HCT116 (cell line): ENCODE measurements around the gene STK32B. TPM values are rescaled to one million over a fixed set of nuclear protein-coding genes. Genes with fewer than 3 reads are reported as not detected.

Source experiments
- ATAC-seq: fragments of 200-7000 bp; cut with Tn5 transposase; 2 replicates; pipeline ENCODE4 v1.9.1; 2020; ENCODE audit warnings: mild to moderate bottlenecking, moderate library complexity
- BruUV-seq: library from RNA; stranded (reverse); fragments of 400-500 nt; replicated peaks from 2 replicates; lab custom pipeline; 2021; lab: Mats Ljungman, UMichigan
- CTCF ChIA-PET: fragments of 300-600 bp; sonication (Branson Sonifier 250); formaldehyde crosslinking; loops from one replicate; lab custom pipeline; 2021; ENCODE audit warnings: antibody characterized with exemption; lab: Charles Lee
- POLR2A ChIA-PET: fragments of 300-600, 350-600 bp; sonication (Branson Sonifier 250); formaldehyde crosslinking; loops from one replicate; lab custom pipeline; 2021; ENCODE audit warnings: antibody characterized with exemption; lab: Charles Lee
- RAD21 ChIA-PET, 2 experiments: fragments of 300-600 bp; sonication (Branson Sonifier 250); formaldehyde crosslinking; loops; one replicate each; lab custom pipeline; 2023; ENCODE audit warnings: low total read pairs in 2 of 2; ENCODE audit not compliant: uncharacterized antibody in 2 of 2, unreplicated experiment in 2 of 2, low non-redundant PET in 1 of 2; lab: Charles Lee
- DNase-seq: peaks from one replicate; pipeline ENCODE4 v3.0.0-alpha.2; 2010; ENCODE audit warnings: low read depth, low spot score
- H2AFZ ChIP-seq: fragments of 200-600 bp; shearing (Covaris generic), sonication (generic); 2 replicates; pipeline ENCODE4 v1.6.1; 2017; ENCODE audit warnings: low read depth, mixed run types, mixed read lengths, antibody characterized with exemption, low read length; ENCODE audit not compliant: poor library complexity, severe bottlenecking
- H3K27ac ChIP-seq: 2 replicates; pipeline ENCODE4 v1.5.1; 2012; ENCODE audit warnings: low read depth, low read length
- H3K27me3 ChIP-seq: fragments of 200-600 bp; sonication (generic); 2 replicates; pipeline ENCODE4 v1.6.1; 2016; ENCODE audit warnings: mixed run types, low read length, mixed read lengths; ENCODE audit not compliant: insufficient read depth
- H3K36me3 ChIP-seq, 2 experiments: fragments of 200-500 bp in 1 of 2; fragments of 200-600 bp in 1 of 2; sonication (Bioruptor generic) in 1 of 2; sonication (generic) in 1 of 2; 2 replicates each; pipeline versions ENCODE4 v1.5.1 to v1.6.1; 2014 to 2016; ENCODE audit warnings: low read length in 2 of 2, inconsistent platforms in 1 of 2, mixed read lengths in 1 of 2, mixed run types in 1 of 2; ENCODE audit not compliant: insufficient read depth in 2 of 2, control insufficient read depth in 1 of 2
- H3K4me1 ChIP-seq, 2 experiments: fragments of 200-600 bp in 1 of 2; sonication (generic) in 1 of 2; 2 replicates each; pipeline versions ENCODE4 v1.5.1 to v1.6.1; 2012 to 2017; ENCODE audit warnings: low read length in 2 of 2, inconsistent platforms in 1 of 2, mild to moderate bottlenecking in 1 of 2, mixed read lengths in 1 of 2, mixed run types in 1 of 2, moderate library complexity in 1 of 2; ENCODE audit not compliant: insufficient read depth in 2 of 2, control insufficient read depth in 1 of 2
- H3K4me2 ChIP-seq: fragments of 200-600 bp; sonication (generic); 2 replicates; pipeline ENCODE4 v1.6.1; 2017; ENCODE audit warnings: mixed run types, low read length, mixed read lengths
- H3K4me3 ChIP-seq, 2 experiments: fragments of 200-600 bp in 1 of 2; sonication (generic) in 1 of 2; replicated peaks in 1 of 2; 2 replicates each; pipeline ENCODE4 v1.5.1; 2011 to 2016; ENCODE audit warnings: low read length in 2 of 2, control low read depth in 1 of 2, low read depth in 1 of 2, mild to moderate bottlenecking in 1 of 2, mixed read lengths in 1 of 2, mixed run types in 1 of 2
- H3K79me2 ChIP-seq: fragments of 200-600 bp; sonication (generic); 2 replicates; pipeline ENCODE4 v1.6.1; 2017; ENCODE audit warnings: mild to moderate bottlenecking, mixed run types, low read length, moderate library complexity, mixed read lengths; ENCODE audit not compliant: insufficient read depth
- H3K9ac ChIP-seq: fragments of 200-600 bp; sonication (generic); 2 replicates; pipeline ENCODE4 v1.6.1; 2016; ENCODE audit warnings: low read length, mixed read lengths
- H3K9me2 ChIP-seq: fragments of 200-600 bp; sonication (generic), shearing (Covaris generic); 2 replicates; pipeline ENCODE4 v1.6.1; 2017; ENCODE audit warnings: mixed run types, mild to moderate bottlenecking, moderate library complexity; ENCODE audit not compliant: insufficient read depth
- H3K9me3 ChIP-seq, 2 experiments: fragments of 200-500 bp in 1 of 2; fragments of 200-600 bp in 1 of 2; sonication (Bioruptor generic) in 1 of 2; sonication (generic) in 1 of 2; 2 replicates each; pipeline ENCODE4 v1.6.1; 2014 to 2017; ENCODE audit warnings: low read length in 2 of 2, mixed read lengths in 2 of 2, inconsistent platforms in 1 of 2, low read depth in 1 of 2, mild to moderate bottlenecking in 1 of 2, mixed run types in 1 of 2, moderate library complexity in 1 of 2; ENCODE audit not compliant: control insufficient read depth in 1 of 2, insufficient read depth in 1 of 2
- H4K20me1 ChIP-seq: fragments of 200-600 bp; sonication (generic), shearing (Covaris generic); 2 replicates; pipeline ENCODE4 v1.6.1; 2017; ENCODE audit warnings: mixed run types, mild to moderate bottlenecking, moderate library complexity; ENCODE audit not compliant: insufficient read depth
- CBX3 ChIP-seq: IDR thresholded peaks from 2 replicates; pipeline ENCODE4 v1.6.1; 2012; ENCODE audit warnings: low read depth
- ELF1 ChIP-seq: IDR thresholded peaks from 2 replicates; pipeline ENCODE4 v1.6.1; 2012; ENCODE audit warnings: low read depth, borderline replicate concordance
- FOSL1 ChIP-seq: IDR thresholded peaks from 2 replicates; pipeline ENCODE4 v1.6.1; 2012; ENCODE audit warnings: low read depth
- JUND ChIP-seq: IDR thresholded peaks from 2 replicates; pipeline ENCODE4 v1.6.1; 2012
- POLR2A ChIP-seq: IDR thresholded peaks from 2 replicates; pipeline ENCODE4 v1.7.0; 2011; ENCODE audit warnings: borderline replicate concordance; ENCODE audit not compliant: insufficient read depth, insufficient read length; ENCODE audit errors: extremely low read depth
- POLR2AphosphoS5 ChIP-seq: IDR thresholded peaks from 2 replicates; pipeline ENCODE4 v1.6.1; 2011; ENCODE audit warnings: mild to moderate bottlenecking, low read depth, low read length, moderate library complexity
- REST ChIP-seq: IDR thresholded peaks from 2 replicates; pipeline ENCODE4 v1.6.1; 2012; ENCODE audit warnings: low read depth
- SRF ChIP-seq: IDR thresholded peaks from 2 replicates; pipeline ENCODE4 v1.6.1; 2012; ENCODE audit warnings: low read depth
- TCF7L2 ChIP-seq: IDR thresholded peaks from 2 replicates; pipeline ENCODE4 v1.7.0; 2011; ENCODE audit warnings: borderline replicate concordance, inconsistent platforms; ENCODE audit not compliant: insufficient read depth, insufficient read length; ENCODE audit errors: extremely low read depth
- YY1 ChIP-seq: IDR thresholded peaks from 2 replicates; pipeline ENCODE4 v1.6.1; 2011; ENCODE audit warnings: low read length, low read depth, moderate library complexity, mild to moderate bottlenecking; ENCODE audit not compliant: insufficient replicate concordance; ENCODE audit errors: extremely low read depth
- ZFX ChIP-seq: fragments of 450-650 bp; IDR thresholded peaks from 2 replicates; pipeline ENCODE4 v1.6.1; 2017
- ZNF274 ChIP-seq: fragments of 200-500 bp; sonication (Bioruptor generic); IDR thresholded peaks from 2 replicates; pipeline ENCODE4 v1.6.1; 2014; ENCODE audit warnings: mild to moderate bottlenecking, low read depth, low read length, inconsistent platforms
- intact Hi-C: fragments of 100-400 bp; cut with micrococcal nuclease; formaldehyde crosslinking; loops from 2 replicates; pipeline ENCODE4 v1.10.0; 2022
- total RNA-seq: library from RNA; stranded (reverse); gene quantifications from one replicate; pipeline ENCODE4 v1.2.1, GENCODE V29; 2021; ENCODE audit not compliant: unreplicated experiment
- TF ChIP-seq, protein P1 (sequence below): IDR thresholded peaks from 2 replicates; pipeline ENCODE4 v1.6.1; 2012
- TF ChIP-seq, protein P2 (sequence below), 3 experiments: fragments of 200-600 bp in 1 of 3; sonication (generic) in 1 of 3; IDR thresholded peaks in 2 of 3; conservative IDR thresholded peaks in 1 of 3; 2 replicates each; pipeline ENCODE4 v1.5.1; 2012 to 2017; ENCODE audit warnings: low read depth in 2 of 3, low read length in 2 of 3, antibody characterized with exemption in 1 of 3, borderline replicate concordance in 1 of 3, control low read depth in 1 of 3, mild to moderate bottlenecking in 1 of 3, mixed read lengths in 1 of 3, mixed run types in 1 of 3, moderate library complexity in 1 of 3; ENCODE audit not compliant: insufficient read depth in 1 of 3

STK32B gene
- total RNA-seq, 1 experiment from 2014 or later: not detected

DNA sequence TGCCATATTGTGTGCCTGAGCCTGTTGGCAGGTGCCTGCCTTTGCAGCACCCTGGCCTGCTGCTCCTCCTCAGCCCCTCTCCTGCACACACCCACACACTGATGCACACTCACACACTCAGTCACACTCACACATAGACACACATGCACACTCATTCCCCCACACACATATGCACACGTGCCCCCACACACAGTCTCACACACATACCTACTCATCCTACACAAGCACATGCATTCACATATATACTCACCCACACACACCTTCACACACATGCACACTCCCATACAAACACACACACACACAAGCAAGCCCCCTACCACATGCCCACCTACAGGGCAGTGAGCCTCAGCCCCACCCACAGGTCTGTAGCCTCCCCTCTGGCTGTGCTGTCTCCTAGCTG is 412.1 kb downstream of the STK32B start:
- BruUV-seq: no TSS peak
- H3K27me3 ChIP-seq: peaks cover 21% of the 10 kb centered on the region; the same call in 1 of the 2 replicates
- TF ChIP-seq, protein P1, sequence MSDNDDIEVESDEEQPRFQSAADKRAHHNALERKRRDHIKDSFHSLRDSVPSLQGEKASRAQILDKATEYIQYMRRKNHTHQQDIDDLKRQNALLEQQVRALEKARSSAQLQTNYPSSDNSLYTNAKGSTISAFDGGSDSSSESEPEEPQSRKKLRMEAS: no peak
- TF ChIP-seq YY1 (no peak), ELF1 (no peak), POLR2AphosphoS5 (no peak), ZNF274 (no peak), SRF (no peak), TCF7L2 (no peak), CBX3 (no peak), REST (no peak), POLR2A (no peak), FOSL1 (no peak), JUND (no peak), ZFX (no peak)
- TF ChIP-seq, protein P2, sequence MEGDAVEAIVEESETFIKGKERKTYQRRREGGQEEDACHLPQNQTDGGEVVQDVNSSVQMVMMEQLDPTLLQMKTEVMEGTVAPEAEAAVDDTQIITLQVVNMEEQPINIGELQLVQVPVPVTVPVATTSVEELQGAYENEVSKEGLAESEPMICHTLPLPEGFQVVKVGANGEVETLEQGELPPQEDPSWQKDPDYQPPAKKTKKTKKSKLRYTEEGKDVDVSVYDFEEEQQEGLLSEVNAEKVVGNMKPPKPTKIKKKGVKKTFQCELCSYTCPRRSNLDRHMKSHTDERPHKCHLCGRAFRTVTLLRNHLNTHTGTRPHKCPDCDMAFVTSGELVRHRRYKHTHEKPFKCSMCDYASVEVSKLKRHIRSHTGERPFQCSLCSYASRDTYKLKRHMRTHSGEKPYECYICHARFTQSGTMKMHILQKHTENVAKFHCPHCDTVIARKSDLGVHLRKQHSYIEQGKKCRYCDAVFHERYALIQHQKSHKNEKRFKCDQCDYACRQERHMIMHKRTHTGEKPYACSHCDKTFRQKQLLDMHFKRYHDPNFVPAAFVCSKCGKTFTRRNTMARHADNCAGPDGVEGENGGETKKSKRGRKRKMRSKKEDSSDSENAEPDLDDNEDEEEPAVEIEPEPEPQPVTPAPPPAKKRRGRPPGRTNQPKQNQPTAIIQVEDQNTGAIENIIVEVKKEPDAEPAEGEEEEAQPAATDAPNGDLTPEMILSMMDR (IDR thresholded peaks at IDR 0.05 in 2 of 3, conservative IDR thresholded peaks at IDR 0.05 in 1 of 3; ENCODE audit: borderline replicate concordance in 1 of 3, insufficient read depth in 1 of 3, low read depth in 2 of 3, low read length in 2 of 3): no peak
- no peaks in the 10 kb centered on the region for H3K79me2 ChIP-seq
- no peak overlapping the region for H2AFZ ChIP-seq
- intact Hi-C loops: no loop called here
- no peak overlapping the region for H3K9ac ChIP-seq
- DNase-seq (no peak), ATAC-seq (no peak)
- H3K9me3 ChIP-seq: no peaks in the 10 kb centered on the region
- ChIA-PET POLR2A (no interaction called here), CTCF (no interaction called here), RAD21 (no interaction called here)
- no peak overlapping the region for H3K27ac ChIP-seq
- no peaks in the 10 kb centered on the region for H3K36me3 ChIP-seq
- H3K4me3 ChIP-seq: no peak overlapping the region
- H3K4me1 ChIP-seq: no peaks in the 10 kb centered on the region
- no peaks in the 10 kb centered on the region for H4K20me1 ChIP-seq
- H3K4me2 ChIP-seq: no peak overlapping the region
- H3K9me2 ChIP-seq: no peaks in the 10 kb centered on the region
